GM23338 (cell line): Measurements from ENCODE around the gene UBE2F. TPM values are rescaled to one million over a fixed set of nuclear protein-coding genes. Genes with fewer than 3 reads are reported as not detected.

Experiments used
- ATAC-seq: fragments of 200-7000 bp; cut with Tn5 transposase; 3 replicates; pipeline ENCODE4 v1.9.1; 2020
- DNase-seq: peaks from one replicate; pipeline ENCODE4 v3.0.0-alpha.2; 2015; ENCODE audit warnings: low spot score
- H2AFZ ChIP-seq: fragments of 200-600 bp; sonication (generic); 2 replicates; pipeline ENCODE4 v1.8.0; 2016; ENCODE audit warnings: antibody characterized with exemption, mild to moderate bottlenecking, moderate library complexity
- H3F3A ChIP-seq: fragments of 200-600 bp; sonication (generic); replicated peaks from 2 replicates; pipeline ENCODE4 v1.8.0; 2017; ENCODE audit warnings: antibody characterized with exemption, mixed run types, low read depth
- H3K27ac ChIP-seq: fragments of 200-600 bp; sonication (generic); 2 replicates; pipeline ENCODE4 v1.6.1; 2016; ENCODE audit warnings: low read depth
- H3K27me3 ChIP-seq: fragments of 200-600 bp; sonication (generic); 2 replicates; pipeline ENCODE4 v1.8.0; 2016; ENCODE audit warnings: mild to moderate bottlenecking, mixed run types, moderate library complexity; ENCODE audit not compliant: insufficient read depth
- H3K36me3 ChIP-seq: fragments of 200-600 bp; sonication (generic); 2 replicates; pipeline ENCODE4 v1.8.0; 2016; ENCODE audit warnings: mild to moderate bottlenecking; ENCODE audit not compliant: insufficient read depth
- H3K4me1 ChIP-seq: fragments of 200-600 bp; sonication (generic); 2 replicates; pipeline ENCODE4 v1.8.0; 2016; ENCODE audit warnings: mild to moderate bottlenecking, moderate library complexity; ENCODE audit not compliant: insufficient read depth
- H3K4me2 ChIP-seq: fragments of 200-600 bp; sonication (generic); 2 replicates; pipeline ENCODE4 v1.7.1; 2017; ENCODE audit warnings: mixed run types
- H3K4me3 ChIP-seq: fragments of 200-600 bp; sonication (generic); 2 replicates; pipeline ENCODE4 v1.6.1; 2016; ENCODE audit warnings: mixed run types
- H3K79me2 ChIP-seq: fragments of 200-600 bp; sonication (generic); replicated peaks from 2 replicates; pipeline ENCODE4 v1.8.0; 2017; ENCODE audit warnings: mild to moderate bottlenecking; ENCODE audit not compliant: insufficient read depth
- H3K9me2 ChIP-seq: fragments of 200-600 bp; sonication (generic); 2 replicates; pipeline ENCODE4 v1.8.0; 2017; ENCODE audit not compliant: insufficient read depth
- H4K20me1 ChIP-seq: fragments of 200-600 bp; sonication (generic); replicated peaks from 2 replicates; pipeline ENCODE4 v1.8.0; 2017; ENCODE audit warnings: mild to moderate bottlenecking; ENCODE audit not compliant: insufficient read depth
- H3K27ac Mint-ChIP-seq: 2 replicates; pipeline ENCODE4 v1.8.0; 2020; ENCODE audit warnings: inconsistent platforms, mild to moderate bottlenecking, moderate library complexity, mixed read lengths
- H3K27me3 Mint-ChIP-seq: 3 replicates; pipeline ENCODE4 v1.8.0; 2022; ENCODE audit warnings: low read depth, mild to moderate bottlenecking, moderate library complexity, mixed read lengths, inconsistent platforms; ENCODE audit not compliant: insufficient read depth, poor library complexity
- H3K36me3 Mint-ChIP-seq: 3 replicates; pipeline ENCODE4 v1.8.0; 2021; ENCODE audit warnings: low read depth, mild to moderate bottlenecking, inconsistent platforms, moderate library complexity, mixed read lengths
- H3K4me1 Mint-ChIP-seq: 3 replicates; pipeline ENCODE4 v1.8.0; 2020; ENCODE audit warnings: mild to moderate bottlenecking, inconsistent platforms, mixed read lengths
- H3K4me3 Mint-ChIP-seq: 3 replicates; pipeline ENCODE4 v1.8.0; 2021; ENCODE audit warnings: moderate library complexity, mild to moderate bottlenecking, inconsistent platforms, mixed read lengths
- H3K9me3 Mint-ChIP-seq: 3 replicates; pipeline ENCODE4 v1.8.0; 2020; ENCODE audit warnings: moderate library complexity, mild to moderate bottlenecking, inconsistent platforms, mixed read lengths
- NANOG ChIP-seq: IDR thresholded peaks from 2 replicates; pipeline ENCODE4 v1.6.1; 2016; ENCODE audit warnings: antibody characterized with exemption, borderline replicate concordance
- STAT1 ChIP-seq: IDR thresholded peaks from one replicate; pipeline ENCODE4 v1.6.1; 2016; ENCODE audit warnings: antibody characterized with exemption; ENCODE audit not compliant: unreplicated experiment
- ZNF331 ChIP-seq: fragments of 250-450 bp; sonication (Bioruptor Pico); IDR thresholded peaks from 2 replicates; pipeline ENCODE4 v1.5.0; 2020; ENCODE audit warnings: low read depth, mild to moderate bottlenecking, moderate library complexity
- polyA plus RNA-seq: library from polyadenylated mRNA; unstranded; fragments of >200 nt; fragmentation: Nextera tagmentation; extraction: Ambion mirVana; gene quantifications from 2 replicates; pipeline ENCODE4 v1.2.1, GENCODE V29; 2016
- total RNA-seq: library from RNA; depleted of rRNA; stranded (reverse); fragments of >200 nt; shearing (Covaris generic); gene quantifications from 2 replicates; pipeline ENCODE4 v1.2.3, GENCODE V29; 2014
- TF ChIP-seq, protein P1 (sequence below), 2 experiments: fragments of 200-600 bp in 1 of 2; sonication (generic) in 1 of 2; conservative IDR thresholded peaks; 2 replicates each; pipeline versions ENCODE4 v1.5.1 to v1.6.1; 2016 to 2017; ENCODE audit warnings: antibody characterized with exemption in 2 of 2, low read depth in 2 of 2, mild to moderate bottlenecking in 2 of 2, moderate library complexity in 1 of 2
- TF ChIP-seq, protein P2 (sequence below): IDR thresholded peaks from one replicate; pipeline ENCODE4 v1.6.1; 2018; ENCODE audit warnings: antibody characterized with exemption; ENCODE audit not compliant: unreplicated experiment
- TF ChIP-seq, protein P3 (sequence below): fragments of 250-450 bp; sonication (Bioruptor Pico); IDR thresholded peaks from 2 replicates; pipeline ENCODE4 v1.5.0; 2020; ENCODE audit warnings: mild to moderate bottlenecking, moderate library complexity

UBE2F gene
- total and polyA plus RNA-seq, 2 experiments from 2014 or later = 98.2 to 106 TPM

DNA sequence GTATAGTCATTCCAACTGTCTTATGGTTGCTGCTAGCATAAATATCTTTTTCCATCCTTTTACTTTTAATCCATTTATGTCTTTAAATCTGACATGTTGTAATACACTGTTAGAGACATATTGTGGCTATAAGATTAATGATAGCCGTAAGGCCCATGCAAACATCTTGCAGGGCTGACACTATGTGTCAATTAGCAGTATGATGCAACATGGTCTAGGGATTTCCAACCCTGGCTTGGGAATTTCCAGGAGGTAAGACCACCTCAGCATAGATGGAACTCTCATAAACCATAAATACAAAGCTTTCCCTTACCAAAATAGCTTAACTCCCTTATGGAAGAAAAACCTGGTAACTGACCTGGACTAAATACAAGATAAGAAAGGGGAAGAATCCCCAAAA lies 110.5 kb downstream of the UBE2F start:
- no peaks in the 10 kb centered on the region for H3K27me3 ChIP-seq
- Mint-ChIP-seq H3K36me3 (peaks cover 89% of the 10 kb centered on the region), H3K4me1 (peaks cover 29% of the 10 kb centered on the region), H3K27ac (peak overlapping the region; percentile 94), H3K9me3 (no peaks in the 10 kb centered on the region; the same call in 2 of the 3 replicates), H3K4me3 (no peak overlapping the region), H3K27me3 (peaks cover 11% of the 10 kb centered on the region)
- H3K27ac ChIP-seq = 0 out of 2 replicates have a peak overlapping the region, but pooled peaks have one; percentile 33
- H3K79me2 ChIP-seq = peaks cover 75% of the 10 kb centered on the region
- no peak overlapping the region for H3K4me3 ChIP-seq
- H3K9me2 ChIP-seq = no peaks in the 10 kb centered on the region
- H3K36me3 ChIP-seq = peaks cover 22% of the 10 kb centered on the region
- TF ChIP-seq STAT1 (no peak), NANOG (no peak), ZNF331 (CRISPR knock-in tag) (no peak)
- TF ChIP-seq, protein P1, sequence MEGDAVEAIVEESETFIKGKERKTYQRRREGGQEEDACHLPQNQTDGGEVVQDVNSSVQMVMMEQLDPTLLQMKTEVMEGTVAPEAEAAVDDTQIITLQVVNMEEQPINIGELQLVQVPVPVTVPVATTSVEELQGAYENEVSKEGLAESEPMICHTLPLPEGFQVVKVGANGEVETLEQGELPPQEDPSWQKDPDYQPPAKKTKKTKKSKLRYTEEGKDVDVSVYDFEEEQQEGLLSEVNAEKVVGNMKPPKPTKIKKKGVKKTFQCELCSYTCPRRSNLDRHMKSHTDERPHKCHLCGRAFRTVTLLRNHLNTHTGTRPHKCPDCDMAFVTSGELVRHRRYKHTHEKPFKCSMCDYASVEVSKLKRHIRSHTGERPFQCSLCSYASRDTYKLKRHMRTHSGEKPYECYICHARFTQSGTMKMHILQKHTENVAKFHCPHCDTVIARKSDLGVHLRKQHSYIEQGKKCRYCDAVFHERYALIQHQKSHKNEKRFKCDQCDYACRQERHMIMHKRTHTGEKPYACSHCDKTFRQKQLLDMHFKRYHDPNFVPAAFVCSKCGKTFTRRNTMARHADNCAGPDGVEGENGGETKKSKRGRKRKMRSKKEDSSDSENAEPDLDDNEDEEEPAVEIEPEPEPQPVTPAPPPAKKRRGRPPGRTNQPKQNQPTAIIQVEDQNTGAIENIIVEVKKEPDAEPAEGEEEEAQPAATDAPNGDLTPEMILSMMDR (conservative IDR thresholded peaks at IDR 0.05; ENCODE audit: low read depth in 2 of 2) = no peak
- TF ChIP-seq, protein P2, sequence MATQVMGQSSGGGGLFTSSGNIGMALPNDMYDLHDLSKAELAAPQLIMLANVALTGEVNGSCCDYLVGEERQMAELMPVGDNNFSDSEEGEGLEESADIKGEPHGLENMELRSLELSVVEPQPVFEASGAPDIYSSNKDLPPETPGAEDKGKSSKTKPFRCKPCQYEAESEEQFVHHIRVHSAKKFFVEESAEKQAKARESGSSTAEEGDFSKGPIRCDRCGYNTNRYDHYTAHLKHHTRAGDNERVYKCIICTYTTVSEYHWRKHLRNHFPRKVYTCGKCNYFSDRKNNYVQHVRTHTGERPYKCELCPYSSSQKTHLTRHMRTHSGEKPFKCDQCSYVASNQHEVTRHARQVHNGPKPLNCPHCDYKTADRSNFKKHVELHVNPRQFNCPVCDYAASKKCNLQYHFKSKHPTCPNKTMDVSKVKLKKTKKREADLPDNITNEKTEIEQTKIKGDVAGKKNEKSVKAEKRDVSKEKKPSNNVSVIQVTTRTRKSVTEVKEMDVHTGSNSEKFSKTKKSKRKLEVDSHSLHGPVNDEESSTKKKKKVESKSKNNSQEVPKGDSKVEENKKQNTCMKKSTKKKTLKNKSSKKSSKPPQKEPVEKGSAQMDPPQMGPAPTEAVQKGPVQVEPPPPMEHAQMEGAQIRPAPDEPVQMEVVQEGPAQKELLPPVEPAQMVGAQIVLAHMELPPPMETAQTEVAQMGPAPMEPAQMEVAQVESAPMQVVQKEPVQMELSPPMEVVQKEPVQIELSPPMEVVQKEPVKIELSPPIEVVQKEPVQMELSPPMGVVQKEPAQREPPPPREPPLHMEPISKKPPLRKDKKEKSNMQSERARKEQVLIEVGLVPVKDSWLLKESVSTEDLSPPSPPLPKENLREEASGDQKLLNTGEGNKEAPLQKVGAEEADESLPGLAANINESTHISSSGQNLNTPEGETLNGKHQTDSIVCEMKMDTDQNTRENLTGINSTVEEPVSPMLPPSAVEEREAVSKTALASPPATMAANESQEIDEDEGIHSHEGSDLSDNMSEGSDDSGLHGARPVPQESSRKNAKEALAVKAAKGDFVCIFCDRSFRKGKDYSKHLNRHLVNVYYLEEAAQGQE = no peak
- TF ChIP-seq, protein P3, sequence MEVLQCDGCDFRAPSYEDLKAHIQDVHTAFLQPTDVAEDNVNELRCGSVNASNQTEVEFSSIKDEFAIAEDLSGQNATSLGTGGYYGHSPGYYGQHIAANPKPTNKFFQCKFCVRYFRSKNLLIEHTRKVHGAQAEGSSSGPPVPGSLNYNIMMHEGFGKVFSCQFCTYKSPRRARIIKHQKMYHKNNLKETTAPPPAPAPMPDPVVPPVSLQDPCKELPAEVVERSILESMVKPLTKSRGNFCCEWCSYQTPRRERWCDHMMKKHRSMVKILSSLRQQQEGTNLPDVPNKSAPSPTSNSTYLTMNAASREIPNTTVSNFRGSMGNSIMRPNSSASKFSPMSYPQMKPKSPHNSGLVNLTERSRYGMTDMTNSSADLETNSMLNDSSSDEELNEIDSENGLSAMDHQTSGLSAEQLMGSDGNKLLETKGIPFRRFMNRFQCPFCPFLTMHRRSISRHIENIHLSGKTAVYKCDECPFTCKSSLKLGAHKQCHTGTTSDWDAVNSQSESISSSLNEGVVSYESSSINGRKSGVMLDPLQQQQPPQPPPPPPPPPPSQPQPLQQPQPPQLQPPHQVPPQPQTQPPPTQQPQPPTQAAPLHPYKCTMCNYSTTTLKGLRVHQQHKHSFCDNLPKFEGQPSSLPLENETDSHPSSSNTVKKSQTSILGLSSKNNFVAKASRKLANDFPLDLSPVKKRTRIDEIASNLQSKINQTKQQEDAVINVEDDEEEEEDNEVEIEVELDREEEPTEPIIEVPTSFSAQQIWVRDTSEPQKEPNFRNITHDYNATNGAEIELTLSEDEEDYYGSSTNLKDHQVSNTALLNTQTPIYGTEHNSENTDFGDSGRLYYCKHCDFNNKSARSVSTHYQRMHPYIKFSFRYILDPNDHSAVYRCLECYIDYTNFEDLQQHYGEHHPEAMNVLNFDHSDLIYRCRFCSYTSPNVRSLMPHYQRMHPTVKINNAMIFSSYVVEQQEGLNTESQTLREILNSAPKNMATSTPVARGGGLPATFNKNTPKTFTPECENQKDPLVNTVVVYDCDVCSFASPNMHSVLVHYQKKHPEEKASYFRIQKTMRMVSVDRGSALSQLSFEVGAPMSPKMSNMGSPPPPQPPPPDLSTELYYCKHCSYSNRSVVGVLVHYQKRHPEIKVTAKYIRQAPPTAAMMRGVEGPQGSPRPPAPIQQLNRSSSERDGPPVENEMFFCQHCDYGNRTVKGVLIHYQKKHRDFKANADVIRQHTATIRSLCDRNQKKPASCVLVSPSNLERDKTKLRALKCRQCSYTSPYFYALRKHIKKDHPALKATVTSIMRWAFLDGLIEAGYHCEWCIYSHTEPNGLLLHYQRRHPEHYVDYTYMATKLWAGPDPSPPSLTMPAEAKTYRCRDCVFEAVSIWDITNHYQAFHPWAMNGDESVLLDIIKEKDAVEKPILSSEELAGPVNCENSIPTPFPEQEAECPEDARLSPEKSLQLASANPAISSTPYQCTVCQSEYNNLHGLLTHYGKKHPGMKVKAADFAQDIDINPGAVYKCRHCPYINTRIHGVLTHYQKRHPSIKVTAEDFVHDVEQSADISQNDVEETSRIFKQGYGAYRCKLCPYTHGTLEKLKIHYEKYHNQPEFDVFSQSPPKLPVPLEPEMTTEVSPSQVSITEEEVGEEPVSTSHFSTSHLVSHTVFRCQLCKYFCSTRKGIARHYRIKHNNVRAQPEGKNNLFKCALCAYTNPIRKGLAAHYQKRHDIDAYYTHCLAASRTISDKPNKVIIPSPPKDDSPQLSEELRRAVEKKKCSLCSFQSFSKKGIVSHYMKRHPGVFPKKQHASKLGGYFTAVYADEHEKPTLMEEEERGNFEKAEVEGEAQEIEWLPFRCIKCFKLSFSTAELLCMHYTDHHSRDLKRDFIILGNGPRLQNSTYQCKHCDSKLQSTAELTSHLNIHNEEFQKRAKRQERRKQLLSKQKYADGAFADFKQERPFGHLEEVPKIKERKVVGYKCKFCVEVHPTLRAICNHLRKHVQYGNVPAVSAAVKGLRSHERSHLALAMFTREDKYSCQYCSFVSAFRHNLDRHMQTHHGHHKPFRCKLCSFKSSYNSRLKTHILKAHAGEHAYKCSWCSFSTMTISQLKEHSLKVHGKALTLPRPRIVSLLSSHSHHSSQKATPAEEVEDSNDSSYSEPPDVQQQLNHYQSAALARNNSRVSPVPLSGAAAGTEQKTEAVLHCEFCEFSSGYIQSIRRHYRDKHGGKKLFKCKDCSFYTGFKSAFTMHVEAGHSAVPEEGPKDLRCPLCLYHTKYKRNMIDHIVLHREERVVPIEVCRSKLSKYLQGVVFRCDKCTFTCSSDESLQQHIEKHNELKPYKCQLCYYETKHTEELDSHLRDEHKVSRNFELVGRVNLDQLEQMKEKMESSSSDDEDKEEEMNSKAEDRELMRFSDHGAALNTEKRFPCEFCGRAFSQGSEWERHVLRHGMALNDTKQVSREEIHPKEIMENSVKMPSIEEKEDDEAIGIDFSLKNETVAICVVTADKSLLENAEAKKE (CRISPR knock-in tag) = no peak
- ATAC-seq (no peak), DNase-seq (no peak)
- H4K20me1 ChIP-seq = peaks cover 17% of the 10 kb centered on the region
- no peak overlapping the region for H2AFZ ChIP-seq
- H3K4me1 ChIP-seq = peaks cover 17% of the 10 kb centered on the region
- no peaks in the 10 kb centered on the region for H3F3A ChIP-seq
- no peak overlapping the region for H3K4me2 ChIP-seq
